ENCODE measurements around the gene LOXL4.

DNA sequence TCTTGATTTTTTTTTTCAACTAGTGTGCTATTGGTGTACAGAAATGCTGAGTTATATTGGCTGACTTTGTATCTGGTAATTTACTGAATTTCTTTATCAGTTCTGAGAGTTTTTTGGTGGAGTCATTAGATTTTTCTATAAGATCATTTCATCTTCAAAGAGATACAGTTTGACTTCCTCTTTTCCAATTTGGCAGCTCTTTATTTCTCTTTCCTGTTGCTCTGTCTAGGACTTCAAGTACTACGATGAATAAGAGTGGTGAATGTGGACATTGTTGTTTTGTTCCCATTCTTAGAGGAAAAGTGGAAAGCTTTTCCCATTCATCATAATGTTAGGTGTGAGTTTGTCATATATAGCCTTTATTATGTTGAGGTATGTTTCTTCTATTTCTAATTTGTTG lies 50.2 kb downstream of the LOXL4 start:
- TF ChIP-seq, protein P1, sequence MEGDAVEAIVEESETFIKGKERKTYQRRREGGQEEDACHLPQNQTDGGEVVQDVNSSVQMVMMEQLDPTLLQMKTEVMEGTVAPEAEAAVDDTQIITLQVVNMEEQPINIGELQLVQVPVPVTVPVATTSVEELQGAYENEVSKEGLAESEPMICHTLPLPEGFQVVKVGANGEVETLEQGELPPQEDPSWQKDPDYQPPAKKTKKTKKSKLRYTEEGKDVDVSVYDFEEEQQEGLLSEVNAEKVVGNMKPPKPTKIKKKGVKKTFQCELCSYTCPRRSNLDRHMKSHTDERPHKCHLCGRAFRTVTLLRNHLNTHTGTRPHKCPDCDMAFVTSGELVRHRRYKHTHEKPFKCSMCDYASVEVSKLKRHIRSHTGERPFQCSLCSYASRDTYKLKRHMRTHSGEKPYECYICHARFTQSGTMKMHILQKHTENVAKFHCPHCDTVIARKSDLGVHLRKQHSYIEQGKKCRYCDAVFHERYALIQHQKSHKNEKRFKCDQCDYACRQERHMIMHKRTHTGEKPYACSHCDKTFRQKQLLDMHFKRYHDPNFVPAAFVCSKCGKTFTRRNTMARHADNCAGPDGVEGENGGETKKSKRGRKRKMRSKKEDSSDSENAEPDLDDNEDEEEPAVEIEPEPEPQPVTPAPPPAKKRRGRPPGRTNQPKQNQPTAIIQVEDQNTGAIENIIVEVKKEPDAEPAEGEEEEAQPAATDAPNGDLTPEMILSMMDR (conservative IDR thresholded peaks at IDR 0.05 in 1 of 2, IDR thresholded peaks at IDR 0.05 in 1 of 2; ENCODE audit: extremely low read depth in 1 of 2, insufficient read depth in 1 of 2, low read depth in 1 of 2, low read length in 2 of 2): no peak
- no peak for TF ChIP-seq EZH2 (IDR thresholded peaks at IDR 0.05; ENCODE audit: borderline replicate concordance, low read length)
